SJSA1 (cell line): Measurements from ENCODE around the gene SLC2A9. TPM values are rescaled to one million over a fixed set of nuclear protein-coding genes. Genes with fewer than 3 reads are reported as not detected.

Source experiments
- DNase-seq, 2 experiments: peaks; one replicate each; pipeline ENCODE4 v3.0.0-alpha.2; 2015 to 2020; ENCODE audit warnings: low spot score in 2 of 2, low read depth in 1 of 2
- H3K27ac ChIP-seq: fragments of 250-450 bp; sonication (Bioruptor Pico); 2 replicates; pipeline ENCODE4 v1.5.1; 2020; ENCODE audit warnings: mild to moderate bottlenecking, moderate library complexity
- H3K27me3 ChIP-seq: fragments of 250-450 bp; sonication (Bioruptor Pico); replicated peaks from 2 replicates; pipeline ENCODE4 v1.5.1; 2020; ENCODE audit warnings: mild to moderate bottlenecking, moderate library complexity
- H3K36me3 ChIP-seq: fragments of 250-450 bp; sonication (Bioruptor Pico); 2 replicates; pipeline ENCODE4 v1.5.1; 2020; ENCODE audit warnings: mild to moderate bottlenecking
- H3K4me1 ChIP-seq: fragments of 250-450 bp; sonication (Bioruptor Pico); replicated peaks from 2 replicates; pipeline ENCODE4 v1.6.1; 2021; ENCODE audit warnings: mild to moderate bottlenecking
- H3K4me3 ChIP-seq: fragments of 250-450 bp; sonication (Bioruptor Pico); 2 replicates; pipeline ENCODE4 v1.5.1; 2020; ENCODE audit warnings: mild to moderate bottlenecking
- H3K9me3 ChIP-seq: fragments of 250-450 bp; sonication (Bioruptor Pico); replicated peaks from 2 replicates; pipeline ENCODE4 v1.5.1; 2020; ENCODE audit warnings: mild to moderate bottlenecking
- total RNA-seq: library from RNA; depleted of rRNA; stranded (reverse); fragments of >200 nt; shearing (Covaris generic); gene quantifications from 2 replicates; pipeline ENCODE4 v1.2.3, GENCODE V29; 2014

Gene SLC2A9
- total RNA-seq, 1 experiment from 2014 or later = not detected

DNA sequence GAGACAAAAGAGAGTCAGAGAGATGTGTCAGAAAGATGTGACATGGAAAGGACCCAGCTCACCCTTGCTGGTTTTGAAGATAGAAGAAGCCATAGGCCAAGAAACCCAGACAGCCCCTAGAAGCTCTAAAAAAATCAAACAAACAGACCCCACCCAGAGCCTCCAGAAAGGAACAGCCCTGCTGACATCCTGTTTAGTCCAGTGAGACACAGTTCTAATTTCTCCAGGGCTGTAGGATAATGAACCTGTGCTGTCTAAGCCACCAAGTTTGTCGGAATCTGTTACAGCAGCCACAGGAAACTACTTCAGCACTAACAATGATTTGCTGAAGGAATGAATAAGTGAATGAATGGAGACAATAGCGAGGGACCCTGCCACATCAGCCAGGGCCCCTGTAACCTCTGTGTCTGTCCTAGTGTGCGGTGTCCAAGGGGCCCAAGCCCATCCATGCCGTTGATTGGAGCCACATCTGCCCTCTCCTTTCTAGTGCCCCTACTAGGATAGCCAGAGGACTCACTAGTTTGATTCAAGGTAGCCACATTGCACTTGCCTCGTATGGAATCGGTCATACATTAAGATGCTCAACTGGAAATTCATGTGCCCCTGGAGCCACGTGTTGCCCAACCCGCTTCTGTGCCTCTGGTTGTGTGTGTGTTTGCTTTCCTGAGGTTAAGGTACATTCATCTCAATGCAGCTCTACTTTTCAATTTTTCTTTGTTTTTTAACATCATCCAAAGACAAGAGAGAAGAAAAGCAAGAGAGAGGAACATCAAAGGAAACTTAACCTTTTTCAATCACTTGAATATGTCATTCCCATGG is 32.5 kb upstream of the SLC2A9 start:
- Histone ChIP-seq H3K27ac (no peak overlapping the region), H3K36me3 (no peaks in the 10 kb centered on the region), H3K4me1 (no peaks in the 10 kb centered on the region), H3K4me3 (no peak overlapping the region), H3K9me3 (no peaks in the 10 kb centered on the region), H3K27me3 (no peaks in the 10 kb centered on the region)
- no peak for DNase-seq

GRCh38 chr4:10051517-10052135 is 30.3 kb upstream of the SLC2A9 start:
- Histone ChIP-seq H3K4me3 (no peak overlapping the region), H3K9me3 (no peaks in the 10 kb centered on the region)

GRCh38 chr4:10050721-10051120 is 29.4 kb upstream of the SLC2A9 start:
- Histone ChIP-seq H3K36me3 (no peaks in the 10 kb centered on the region), H3K4me3 (no peak overlapping the region), H3K27me3 (no peaks in the 10 kb centered on the region), H3K4me1 (no peaks in the 10 kb centered on the region), H3K9me3 (no peaks in the 10 kb centered on the region), H3K27ac (no peak overlapping the region)
- no peak for DNase-seq

More at GRCh38 chr4:10051517-10052135, 30.3 kb upstream of the SLC2A9 start:
- Histone ChIP-seq H3K27ac (no peak overlapping the region), H3K36me3 (no peaks in the 10 kb centered on the region), H3K4me1 (no peaks in the 10 kb centered on the region), H3K27me3 (no peaks in the 10 kb centered on the region)
- no peak for DNase-seq

DNA sequence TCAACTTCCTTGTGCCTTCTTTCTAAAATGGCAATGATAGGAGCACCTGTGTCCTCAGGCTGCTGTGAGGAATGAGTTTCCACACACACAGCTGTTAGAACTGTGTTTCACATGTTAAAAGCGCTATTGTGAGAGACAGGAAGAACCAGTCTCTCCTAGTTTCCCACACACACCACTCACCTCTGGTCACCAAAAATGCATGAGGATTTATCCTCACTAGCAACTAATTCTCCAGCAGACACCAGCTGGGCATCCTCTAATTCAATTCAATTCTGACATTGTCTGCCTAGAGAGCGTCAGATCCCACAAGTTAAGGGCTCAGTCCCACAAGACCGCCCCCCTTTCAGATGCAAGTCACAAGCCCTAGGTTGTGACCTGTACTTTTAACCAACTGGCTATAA is 29.0 kb upstream of the SLC2A9 start:
- Histone ChIP-seq H3K27me3 (no peaks in the 10 kb centered on the region), H3K4me3 (no peak overlapping the region), H3K36me3 (no peaks in the 10 kb centered on the region), H3K9me3 (no peaks in the 10 kb centered on the region), H3K27ac (no peak overlapping the region), H3K4me1 (no peaks in the 10 kb centered on the region)
- no peak for DNase-seq

- Histone ChIP-seq H3K9me3 (no peaks in the 10 kb centered on the region), H3K4me1 (no peaks in the 10 kb centered on the region), H3K4me3 (no peak overlapping the region), H3K27ac (no peak overlapping the region), H3K36me3 (no peaks in the 10 kb centered on the region), H3K27me3 (no peaks in the 10 kb centered on the region)
- DNase-seq = no peak
Observed at GRCh38 chr4:10048941-10049697, 27.8 kb upstream of the SLC2A9 start.

GRCh38 chr4:10047967-10048366 is 26.7 kb upstream of the SLC2A9 start:
- H3K4me1 ChIP-seq = no peaks in the 10 kb centered on the region
- H3K9me3 ChIP-seq = no peaks in the 10 kb centered on the region
- H3K36me3 ChIP-seq = no peaks in the 10 kb centered on the region
- DNase-seq = no peak
- H3K27ac ChIP-seq = no peak overlapping the region
- H3K4me3 ChIP-seq = no peak overlapping the region
- no peaks in the 10 kb centered on the region for H3K27me3 ChIP-seq

GRCh38 chr4:10046471-10046870 is 25.2 kb upstream of the SLC2A9 start:
- DNase-seq = no peak
- no peak overlapping the region for H3K4me3 ChIP-seq
- no peaks in the 10 kb centered on the region for H3K4me1 ChIP-seq
- H3K36me3 ChIP-seq = no peaks in the 10 kb centered on the region
- H3K27me3 ChIP-seq = no peaks in the 10 kb centered on the region
- no peaks in the 10 kb centered on the region for H3K9me3 ChIP-seq
- no peak overlapping the region for H3K27ac ChIP-seq

DNA sequence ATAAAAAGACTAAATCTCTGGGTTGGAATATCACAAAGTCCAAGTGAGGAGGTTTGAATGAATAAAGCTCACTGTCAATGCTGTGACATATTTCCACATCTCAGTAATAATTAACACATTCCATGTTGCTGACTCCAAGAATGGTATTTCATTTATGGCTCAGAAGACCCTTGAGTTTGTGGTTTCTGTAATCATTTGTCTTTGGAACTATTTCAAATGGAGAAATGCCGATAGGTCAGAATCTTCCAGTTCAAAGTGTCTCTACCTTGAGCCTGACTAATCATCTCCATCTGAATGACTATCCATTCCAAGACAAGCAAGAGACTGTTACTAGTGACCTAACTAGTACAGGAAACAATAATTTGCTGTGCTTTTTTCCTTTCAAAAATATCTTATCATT is 24.2 kb upstream of the SLC2A9 start:
- Histone ChIP-seq H3K4me1 (no peaks in the 10 kb centered on the region), H3K4me3 (no peak overlapping the region), H3K36me3 (no peaks in the 10 kb centered on the region), H3K27me3 (no peaks in the 10 kb centered on the region), H3K9me3 (no peaks in the 10 kb centered on the region), H3K27ac (no peak overlapping the region)
- no peak for DNase-seq

DNA sequence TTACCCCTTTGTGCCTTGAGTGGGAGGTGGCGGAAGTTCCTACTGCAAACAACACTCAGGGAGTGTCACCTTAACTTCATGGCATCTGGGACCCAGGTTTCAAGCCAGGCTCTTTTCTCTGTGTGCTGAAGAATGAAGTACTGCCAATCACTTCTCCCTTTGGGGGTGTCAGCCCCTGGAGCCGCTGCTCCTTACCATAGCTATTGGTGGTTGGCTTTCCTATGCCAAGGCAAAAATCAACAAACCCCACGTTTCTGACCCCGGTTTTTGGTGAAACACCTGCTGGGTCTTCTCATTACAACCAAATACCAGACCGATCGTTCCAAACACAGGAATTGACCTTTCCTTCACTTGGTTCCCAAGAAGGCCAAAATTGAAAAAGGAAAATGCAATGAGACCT is 19.7 kb upstream of the SLC2A9 start:
- Histone ChIP-seq H3K36me3 (no peaks in the 10 kb centered on the region), H3K9me3 (no peaks in the 10 kb centered on the region), H3K4me1 (no peaks in the 10 kb centered on the region), H3K4me3 (no peak overlapping the region), H3K27ac (no peak overlapping the region), H3K27me3 (no peaks in the 10 kb centered on the region)
- no peak for DNase-seq

GRCh38 chr4:10040049-10040892 is 19.0 kb upstream of the SLC2A9 start:
- Histone ChIP-seq H3K36me3 (no peaks in the 10 kb centered on the region), H3K9me3 (no peaks in the 10 kb centered on the region), H3K27ac (no peak overlapping the region), H3K27me3 (no peaks in the 10 kb centered on the region), H3K4me3 (no peak overlapping the region), H3K4me1 (no peaks in the 10 kb centered on the region)
- DNase-seq = no peak

GRCh38 chr4:10036807-10037342 is 15.6 kb upstream of the SLC2A9 start:
- Histone ChIP-seq H3K9me3 (no peaks in the 10 kb centered on the region), H3K27ac (no peak overlapping the region), H3K4me3 (no peak overlapping the region), H3K27me3 (no peaks in the 10 kb centered on the region), H3K4me1 (no peaks in the 10 kb centered on the region), H3K36me3 (no peaks in the 10 kb centered on the region)
- DNase-seq = no peak

GRCh38 chr4:10035130-10035529 is 13.8 kb upstream of the SLC2A9 start:
- H3K9me3 ChIP-seq = no peaks in the 10 kb centered on the region
- no peak overlapping the region for H3K4me3 ChIP-seq
- DNase-seq = no peak
- H3K4me1 ChIP-seq = no peaks in the 10 kb centered on the region
- no peak overlapping the region for H3K27ac ChIP-seq
- H3K27me3 ChIP-seq = no peaks in the 10 kb centered on the region
- H3K36me3 ChIP-seq = no peaks in the 10 kb centered on the region

DNA sequence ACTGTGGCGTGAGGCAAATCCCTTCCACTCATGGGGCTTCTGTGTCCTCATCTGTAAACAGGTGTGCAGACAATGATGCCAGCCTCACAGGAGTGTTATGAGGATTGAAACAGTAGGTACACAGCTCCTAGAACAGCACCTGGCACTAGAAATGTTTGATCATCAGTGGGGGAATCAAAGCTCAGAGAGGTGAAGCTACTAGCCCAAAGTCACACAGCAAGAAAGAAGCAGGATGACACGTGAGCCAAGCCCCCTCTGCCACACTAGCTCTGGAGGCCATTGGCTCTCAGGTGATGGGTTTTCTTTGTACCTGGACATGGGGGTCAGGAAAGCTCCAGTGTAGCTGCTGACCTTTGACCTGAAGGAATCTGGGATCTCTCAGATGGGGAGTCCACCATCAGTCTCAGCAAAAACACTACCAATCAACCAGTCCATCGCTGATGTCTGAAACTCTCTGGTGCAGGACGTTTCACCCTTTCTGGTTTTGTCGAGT is 13.4 kb upstream of the SLC2A9 start:
- H3K36me3 ChIP-seq = no peaks in the 10 kb centered on the region
- H3K27me3 ChIP-seq = no peaks in the 10 kb centered on the region
- H3K4me3 ChIP-seq = no peak overlapping the region
- no peaks in the 10 kb centered on the region for H3K4me1 ChIP-seq
- no peak for DNase-seq
- no peaks in the 10 kb centered on the region for H3K9me3 ChIP-seq
- H3K27ac ChIP-seq = no peak overlapping the region
